Epidermal melanocyte (primary cell): Measurements from ENCODE around the gene MGMT.

Experiments used
- DNase-seq: peaks from one replicate; pipeline ENCODE4 v3.0.0; 2011; ENCODE audit warnings: low spot score; ENCODE audit not compliant: insufficient read length

The MGMT gene

GRCh38 chr10:129621062-129621461 is 154.0 kb downstream of the MGMT start:
- DNase-seq, result no peak

- no peak for DNase-seq
Measured at GRCh38 chr10:129621693-129622092, 154.7 kb downstream of the MGMT start.

DNA sequence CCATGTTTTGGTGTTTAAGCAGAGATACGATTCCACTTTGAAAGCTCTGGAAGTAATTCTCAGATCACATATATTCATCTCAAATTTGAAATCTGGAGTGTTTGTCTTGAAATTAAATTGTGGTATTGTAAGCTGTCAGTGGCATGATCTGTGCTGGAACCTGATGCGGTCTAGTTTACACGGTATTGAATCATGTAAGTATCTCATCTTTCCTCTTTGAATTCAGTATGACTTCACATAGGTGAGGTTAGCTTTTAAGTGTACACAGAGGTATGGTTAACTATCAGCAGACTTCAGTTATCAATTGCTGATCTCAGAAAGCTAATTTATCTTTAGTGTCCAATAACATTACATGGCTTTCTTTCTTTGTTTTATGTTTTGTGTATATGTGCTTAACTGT is 155.2 kb downstream of the MGMT start:
- no peak for DNase-seq

- DNase-seq, result no peak
Measured at GRCh38 chr10:129622736-129623135, 155.7 kb downstream of the MGMT start.

DNA sequence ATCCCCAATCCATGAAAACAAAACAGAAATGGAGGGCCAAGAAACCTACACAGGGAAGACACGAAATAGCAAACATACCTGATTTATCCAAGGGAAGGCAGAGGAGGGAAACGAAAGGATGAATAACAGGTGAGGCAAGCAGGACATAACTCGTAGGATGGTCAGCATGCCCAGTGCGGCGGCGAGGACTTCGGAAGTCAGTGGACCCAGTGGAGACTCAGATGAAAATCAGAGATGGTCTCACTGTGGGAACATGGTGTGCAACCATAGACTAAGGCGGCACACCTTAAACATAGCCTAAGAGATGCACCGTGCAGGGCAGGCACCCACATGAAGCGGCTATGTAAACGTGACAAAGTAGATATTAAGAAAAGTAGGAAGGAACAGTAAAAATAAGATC is 157.5 kb downstream of the MGMT start:
- no peak for DNase-seq

DNA sequence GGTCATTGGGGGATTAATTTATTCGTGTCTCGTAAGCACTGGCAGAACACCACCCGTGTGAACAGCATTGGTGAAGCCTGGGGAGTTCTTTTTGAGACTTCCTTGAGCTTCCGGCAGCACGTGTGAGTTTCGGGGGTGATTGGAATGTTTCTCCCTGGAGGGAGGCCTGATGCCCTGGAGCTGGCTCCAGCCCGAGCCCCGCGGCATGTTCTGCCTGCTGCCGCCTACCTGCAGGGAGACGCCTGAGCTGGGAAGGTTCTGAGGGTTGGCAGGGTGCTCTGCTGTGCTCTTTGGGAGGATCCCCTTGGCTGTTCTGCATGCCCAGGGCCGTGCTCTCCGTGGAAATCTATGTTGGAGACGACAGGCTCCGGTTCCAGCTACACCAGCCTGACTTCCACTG is 159.3 kb downstream of the MGMT start:
- no peak for DNase-seq

DNA sequence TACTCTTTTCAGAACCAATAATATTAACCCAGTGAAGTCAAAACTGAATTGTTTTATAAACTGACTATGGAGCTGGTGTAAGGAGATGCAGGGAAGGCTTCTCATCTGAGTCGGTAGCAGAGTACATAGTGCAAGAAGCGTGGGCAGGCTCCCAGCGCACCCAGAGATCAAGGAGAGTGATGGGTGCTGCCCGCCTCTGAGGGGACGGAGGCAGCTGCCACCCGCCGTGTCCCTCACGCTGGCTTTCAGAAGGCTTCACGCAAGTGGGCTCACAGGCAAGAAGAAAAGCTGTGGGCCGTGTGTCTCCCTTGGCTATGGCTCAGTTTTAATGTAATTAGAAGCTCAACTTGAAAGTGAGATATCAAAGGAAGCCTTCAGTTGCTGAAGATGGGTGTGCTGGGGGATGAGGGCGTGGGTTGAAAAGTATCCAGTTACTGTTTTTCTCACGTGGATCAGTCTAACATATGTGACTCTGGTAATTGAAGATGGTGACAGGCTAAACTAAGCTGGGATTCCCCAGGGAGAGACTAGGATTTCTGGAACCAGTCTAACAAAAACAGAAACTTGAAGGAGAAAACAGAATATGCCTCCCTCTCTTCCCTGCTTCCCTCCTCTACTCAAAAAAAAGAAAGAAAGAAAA is 159.9 kb downstream of the MGMT start:
- DNase-seq, result no peak

- no peak for DNase-seq
Measured at GRCh38 chr10:129627442-129627841, 160.4 kb downstream of the MGMT start.

- no peak for DNase-seq
Measured at GRCh38 chr10:129628823-129629222, 161.8 kb downstream of the MGMT start.

GRCh38 chr10:129629911-129630310 is 162.9 kb downstream of the MGMT start:
- DNase-seq, result no peak

DNA sequence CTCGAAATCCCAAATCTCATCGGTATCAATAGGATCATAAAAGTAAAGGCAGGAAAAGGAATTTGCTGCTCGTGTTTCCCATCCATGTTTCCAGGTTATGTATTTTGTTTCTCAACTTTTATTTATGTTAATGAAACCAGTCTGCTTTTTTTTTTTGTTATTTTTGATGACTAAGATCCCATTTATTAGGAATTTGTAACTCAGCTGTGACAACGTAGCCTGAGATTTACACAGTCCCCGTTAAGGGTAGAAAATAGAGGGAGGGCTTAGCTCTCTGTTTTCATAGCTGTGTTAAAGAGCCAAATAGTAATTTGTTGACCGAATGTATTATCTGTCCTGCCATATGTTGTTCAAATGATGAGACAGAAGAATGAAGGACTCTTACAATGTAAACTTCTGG is 164.0 kb downstream of the MGMT start:
- DNase-seq, result no peak

- DNase-seq, result no peak
Measured at GRCh38 chr10:129631870-129632623, 165.0 kb downstream of the MGMT start.

GRCh38 chr10:129637010-129637409 is 170.0 kb downstream of the MGMT start:
- no peak for DNase-seq

DNA sequence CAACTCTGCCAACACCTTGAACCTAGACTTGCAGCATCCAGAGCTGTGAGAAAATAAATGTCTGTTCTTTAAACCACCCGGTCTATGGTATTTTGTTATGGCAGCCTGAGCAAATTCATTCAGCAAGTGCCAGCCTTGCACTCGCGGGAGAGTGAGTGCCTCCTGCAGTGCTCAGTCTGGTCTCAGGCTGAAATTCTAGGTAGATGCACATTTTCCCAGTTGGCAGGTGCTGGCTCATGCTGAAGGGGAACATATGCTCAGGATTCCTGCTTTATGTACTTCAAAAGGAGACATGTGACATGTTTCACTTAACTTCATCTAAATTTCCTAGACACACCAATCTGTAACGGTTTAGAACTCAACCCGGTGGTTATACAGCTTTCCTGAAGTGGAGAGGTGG is 170.8 kb downstream of the MGMT start:
- no peak for DNase-seq

DNA sequence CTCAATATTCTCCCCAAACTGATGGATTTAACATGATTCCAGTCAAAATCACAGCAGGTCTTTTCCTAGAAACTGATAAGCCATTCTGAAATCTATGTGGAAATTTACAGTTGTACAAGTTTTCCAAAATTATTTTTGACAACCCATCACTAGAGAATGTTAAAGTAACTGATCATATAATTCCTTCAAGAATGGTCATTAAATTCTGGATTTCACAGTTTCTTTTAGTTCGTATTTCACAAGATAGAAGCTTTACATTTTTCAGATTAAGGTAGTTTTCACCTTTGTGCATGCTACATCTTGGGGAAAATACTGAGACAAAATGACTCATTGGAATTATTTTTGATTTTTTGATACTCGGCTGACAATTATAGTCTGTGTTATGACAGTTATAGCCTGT is 174.3 kb downstream of the MGMT start:
- DNase-seq, result no peak

DNA sequence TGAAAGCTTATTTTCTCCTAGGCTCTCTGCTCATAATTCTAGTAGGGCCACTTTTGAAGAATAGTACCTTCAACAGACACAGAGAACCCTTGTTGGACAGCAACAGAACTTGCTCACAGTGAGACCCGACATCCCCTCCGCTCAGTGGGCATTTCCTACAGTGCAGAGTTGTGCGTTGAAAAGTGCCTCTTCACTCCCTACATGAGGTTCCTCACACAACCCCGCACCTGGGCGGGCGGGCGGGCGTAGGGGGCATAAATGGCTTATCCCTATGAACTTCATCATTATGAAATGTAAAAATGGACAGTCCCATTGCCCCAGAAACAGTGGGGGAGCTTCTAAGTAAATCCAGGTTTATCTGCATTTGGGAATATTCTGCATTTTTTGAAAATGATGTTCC is 174.9 kb downstream of the MGMT start:
- no peak for DNase-seq

DNA sequence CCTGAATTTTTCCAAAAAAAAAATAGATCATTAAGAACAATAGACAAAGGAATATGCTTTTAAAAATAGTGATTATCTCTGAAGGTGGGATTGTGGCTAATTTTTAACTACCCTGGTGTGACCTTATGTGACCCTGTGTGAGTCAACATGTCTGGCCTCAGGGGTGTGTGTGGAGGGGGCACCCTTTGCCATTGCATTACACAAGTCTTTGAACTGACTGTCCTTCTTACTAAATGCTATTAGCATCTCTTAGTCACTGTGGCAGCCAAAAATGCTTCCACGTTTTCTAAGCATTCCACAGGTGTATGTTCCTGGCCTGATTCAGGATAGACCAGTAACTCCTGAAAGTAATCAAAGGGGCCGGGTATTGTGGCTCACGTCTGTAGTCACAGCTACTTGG is 175.4 kb downstream of the MGMT start:
- no peak for DNase-seq

DNA sequence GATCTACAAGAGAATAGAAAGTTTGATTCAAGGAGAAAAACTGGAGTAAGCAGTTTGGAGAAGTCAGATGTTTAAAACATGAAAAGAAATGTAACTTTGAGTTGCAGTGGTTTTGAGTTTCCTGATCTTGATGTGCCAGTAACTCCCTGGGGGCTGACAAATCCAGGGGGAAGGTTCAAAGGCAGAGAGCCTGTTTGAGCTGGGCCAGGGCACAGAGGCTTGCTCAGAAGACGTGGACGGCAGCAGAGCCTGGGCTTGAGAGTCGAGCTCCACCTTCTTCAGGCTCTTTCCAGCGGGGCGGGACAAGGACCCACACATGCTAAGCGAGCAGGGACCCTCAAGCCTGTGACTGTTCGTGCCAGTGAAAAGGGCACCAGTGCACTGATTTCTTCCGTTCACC is 176.2 kb downstream of the MGMT start:
- no peak for DNase-seq

GRCh38 chr10:129645487-129645886 is 178.4 kb downstream of the MGMT start:
- DNase-seq, result no peak

DNA sequence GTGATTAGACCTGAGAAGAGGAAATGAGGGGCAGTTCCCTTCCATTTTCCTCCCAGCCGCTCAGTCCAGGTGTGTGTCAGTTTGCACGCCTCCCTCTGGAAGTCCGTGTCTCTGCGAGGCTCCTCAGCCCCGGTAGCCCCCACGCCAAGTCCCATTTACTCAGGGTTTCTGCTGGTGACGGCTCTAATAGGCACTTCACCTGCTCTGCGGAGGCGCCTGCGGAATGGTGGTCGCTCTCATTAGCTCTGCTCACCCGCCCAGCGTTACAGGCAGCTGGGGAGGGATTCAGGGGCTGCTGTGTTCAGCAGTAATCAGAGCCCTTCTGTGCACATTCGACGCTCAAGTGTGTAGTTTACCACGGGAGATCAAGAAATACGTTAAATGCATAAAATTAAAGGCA is 179.9 kb downstream of the MGMT start:
- DNase-seq, result no peak

GRCh38 chr10:129647590-129647989 is 180.5 kb downstream of the MGMT start:
- DNase-seq, result no peak

DNA sequence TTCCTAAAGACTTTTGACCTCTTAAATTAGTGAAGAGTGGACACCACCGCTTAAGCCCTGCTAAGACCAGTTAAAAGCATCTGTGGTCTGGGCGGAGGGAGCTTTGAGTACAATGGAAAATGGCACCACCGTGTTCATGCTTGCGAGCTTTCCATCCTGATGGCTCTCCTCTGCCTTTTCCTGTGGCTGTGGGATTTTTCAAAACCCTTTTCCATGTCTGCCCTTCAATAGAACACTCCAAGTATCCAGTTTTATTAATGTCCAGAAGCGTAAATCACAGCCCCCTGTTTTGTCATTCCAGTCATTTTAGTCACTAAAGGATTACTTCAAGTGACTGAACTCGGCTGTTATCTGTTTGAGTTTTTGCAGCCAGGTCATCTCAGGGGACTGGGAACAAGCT is 181.8 kb downstream of the MGMT start:
- no peak for DNase-seq

GRCh38 chr10:129652021-129652420 is 185.0 kb downstream of the MGMT start:
- no peak for DNase-seq
